Tibial nerve (tissue), 4 donors: Measurements from ENCODE around the gene C5AR2.

Experiments used
- CTCF ChIP-seq, 5 experiments: fragments of 200-600 bp in 3 of 5; fragments of 450-650 bp in 2 of 5; sonication (generic) in 3 of 5; IDR thresholded peaks; one replicate each; pipeline ENCODE4 v1.5.1; 2016 to 2019; ENCODE audit warnings: antibody characterized with exemption in 5 of 5, mild to moderate bottlenecking in 3 of 5, moderate library complexity in 2 of 5
- EP300 ChIP-seq, 2 donors: sonication (generic); formaldehyde crosslinking; IDR thresholded peaks; one replicate each; pipeline ENCODE4 v1.6.1; 2017; ENCODE audit warnings: antibody characterized with exemption in 2 of 2, mild to moderate bottlenecking in 1 of 2
- POLR2A ChIP-seq, 2 donors: fragments of 450-650 bp; IDR thresholded peaks; one replicate each; pipeline ENCODE4 v1.6.1; 2017; ENCODE audit warnings: antibody characterized with exemption in 2 of 2, mild to moderate bottlenecking in 2 of 2, moderate library complexity in 2 of 2

- TF ChIP-seq CTCF (IDR thresholded peaks at IDR 0.05) (no peak), EP300 (IDR thresholded peaks at IDR 0.05) (no peak), POLR2A (IDR thresholded peaks at IDR 0.05) (no peak)
These were observed 45.8 kb downstream of the C5AR2 start for GRCh38 chr19:47377801-47378200.
